Stimulated activated CD4-positive, alpha-beta T cell treated with anti-CD3 and anti-CD28 coated beads, Interleukin-15, amount 100 ng/mL, for 24 hours (primary cell): ENCODE results near the gene ARHGEF39.
A peak's percentile ranks its signal among the peaks of the same experiment; 100 is the strongest.

Source experiments
- DNase-seq: peaks from one replicate; pipeline ENCODE4 v3.0.0-alpha.2; 2020

The ARHGEF39 gene

GRCh38 chr9:35673132-35674024 lies 8.4 kb upstream of the ARHGEF39 start, which contains the start of gene CA9:
TSS of gene CA9 (plus strand) at chr9:35673928. CDS start at chr9:35673960, 32 bp downstream.
- no peak for DNase-seq

- DNase-seq, result no peak
Observed at GRCh38 chr9:35669331-35670145, 4.5 kb upstream of the ARHGEF39 start.

GRCh38 chr9:35667939-35668338 lies 2.9 kb upstream of the ARHGEF39 start:
- no peak for DNase-seq

GRCh38 chr9:35666549-35666948 lies 1.6 kb upstream of the ARHGEF39 start:
- DNase-seq, result no peak

GRCh38 chr9:35666045-35666444 lies 1.1 kb upstream of the ARHGEF39 start:
- DNase-seq, result no peak

- no peak for DNase-seq
Observed at GRCh38 chr9:35665471-35665818, 450 bp upstream of the ARHGEF39 start.

GRCh38 chr9:35662437-35662836 lies 2.6 kb downstream of the ARHGEF39 start:
- DNase-seq, result no peak

- no peak for DNase-seq
Observed at GRCh38 chr9:35661756-35662350, 3.1 kb downstream of the ARHGEF39 start.

GRCh38 chr9:35660966-35661415 lies 4.0 kb downstream of the ARHGEF39 start:
- DNase-seq, result no peak

GRCh38 chr9:35659340-35659739 lies 5.7 kb downstream of the ARHGEF39 start:
- no peak for DNase-seq

- peak; percentile 41 for DNase-seq
Observed at GRCh38 chr9:35658968-35659220, 6.1 kb downstream of the ARHGEF39 start.

GRCh38 chr9:35658137-35658967 lies 6.6 kb downstream of the ARHGEF39 start, which contains the start of gene CCDC107:
TSS of gene CCDC107 (plus strand) at chr9:35658292. CDS start at chr9:35658380, 88 bp downstream.
- peak; percentile 87 for DNase-seq

- peak; percentile 98 for DNase-seq
Observed at GRCh38 chr9:35657546-35658136, 7.4 kb downstream of the ARHGEF39 start, which contains the start of gene RMRP. TSS of gene RMRP (minus strand) at chr9:35658019.

GRCh38 chr9:35656831-35657545 lies 8.0 kb downstream of the ARHGEF39 start:
- no peak for DNase-seq

GRCh38 chr9:35656348-35656747 lies 8.6 kb downstream of the ARHGEF39 start:
- no peak for DNase-seq

- DNase-seq, result no peak
Observed at GRCh38 chr9:35653611-35654010, 11.4 kb downstream of the ARHGEF39 start.

- no peak for DNase-seq
Observed at GRCh38 chr9:35652829-35653209, 12.2 kb downstream of the ARHGEF39 start.

GRCh38 chr9:35651956-35652828 lies 12.8 kb downstream of the ARHGEF39 start:
- no peak for DNase-seq

- DNase-seq, result peak; percentile 68
Observed at GRCh38 chr9:35650341-35651158, 14.4 kb downstream of the ARHGEF39 start, which contains the start of gene SIT1. TSS of gene SIT1 (minus strand) at chr9:35650931. CDS start at chr9:35650853, 78 bp downstream.
